OCI-LY1 (cell line): ENCODE results near the gene EPS8L2.

Experiments
- H2AFZ ChIP-seq: fragments of 200-600 bp; sonication (generic), shearing (Covaris generic); 2 replicates; pipeline ENCODE4 v1.6.0; 2014; ENCODE audit warnings: antibody characterized with exemption, mild to moderate bottlenecking, low read length
- H3F3A ChIP-seq: fragments of 200-600 bp; sonication (generic), shearing (Covaris generic); 2 replicates; pipeline ENCODE4 v1.6.0; 2014; ENCODE audit warnings: mild to moderate bottlenecking, antibody characterized with exemption, low read length, moderate library complexity; ENCODE audit not compliant: insufficient read depth
- H3K27ac ChIP-seq: fragments of 200-600 bp; sonication (generic); 2 replicates; pipeline ENCODE4 v1.5.1; 2014; ENCODE audit warnings: low read length, mixed run types, mild to moderate bottlenecking, low read depth; ENCODE audit not compliant: poor library complexity, severe bottlenecking
- H3K27me3 ChIP-seq: fragments of 200-600 bp; sonication (generic); 2 replicates; pipeline ENCODE4 v1.6.0; 2014; ENCODE audit warnings: antibody characterized with exemption, mild to moderate bottlenecking, low read length, moderate library complexity; ENCODE audit not compliant: insufficient read depth
- H3K36me3 ChIP-seq: fragments of 200-600 bp; sonication (generic); 2 replicates; pipeline ENCODE4 v1.6.1; 2014; ENCODE audit warnings: mild to moderate bottlenecking, antibody characterized with exemption, low read length, moderate library complexity, mixed read lengths; ENCODE audit not compliant: insufficient read depth
- H3K4me1 ChIP-seq: fragments of 200-600 bp; sonication (generic); 2 replicates; pipeline ENCODE4 v1.5.1; 2014; ENCODE audit warnings: mild to moderate bottlenecking, low read length, moderate library complexity; ENCODE audit not compliant: insufficient read depth, severe bottlenecking
- H3K4me2 ChIP-seq: fragments of 200-600 bp; sonication (generic), shearing (Covaris generic); 2 replicates; pipeline ENCODE4 v1.6.1; 2014; ENCODE audit warnings: low read length
- H3K4me3 ChIP-seq: fragments of 200-600 bp; sonication (generic); 2 replicates; pipeline ENCODE4 v1.5.1; 2014; ENCODE audit warnings: low read length, low read depth, mild to moderate bottlenecking, mixed read lengths; ENCODE audit not compliant: poor library complexity, severe bottlenecking
- H3K79me2 ChIP-seq: fragments of 200-600 bp; shearing (Covaris generic); 2 replicates; pipeline ENCODE4 v1.6.1; 2016; ENCODE audit warnings: mixed run types, low read length, mixed read lengths; ENCODE audit not compliant: insufficient read depth
- H3K9ac ChIP-seq: fragments of 200-600 bp; sonication (generic), shearing (Covaris generic); 2 replicates; pipeline ENCODE4 v1.6.1; 2014; ENCODE audit warnings: mild to moderate bottlenecking, low read length, mixed read lengths
- H3K9me2 ChIP-seq: fragments of 200-600 bp; sonication (generic), shearing (Covaris generic); 2 replicates; pipeline ENCODE4 v1.6.1; 2014; ENCODE audit warnings: low read depth, mild to moderate bottlenecking, low read length, mixed read lengths
- H3K9me3 ChIP-seq: fragments of 200-600 bp; shearing (Covaris generic); 2 replicates; pipeline ENCODE4 v1.6.1; 2014; ENCODE audit warnings: low read length, mixed read lengths
- H4K20me1 ChIP-seq: fragments of 200-600 bp; sonication (generic), shearing (Covaris generic); 2 replicates; pipeline ENCODE4 v1.6.0; 2016; ENCODE audit warnings: mild to moderate bottlenecking, low read length; ENCODE audit not compliant: insufficient read depth
- CTCF ChIP-seq: fragments of 200-600 bp; sonication (generic), shearing (Covaris generic); IDR thresholded peaks from 2 replicates; pipeline ENCODE4 v1.5.1; 2017; ENCODE audit warnings: mild to moderate bottlenecking, antibody characterized with exemption, low read length, moderate library complexity, mixed read lengths
- EZH2 ChIP-seq: fragments of 200-600 bp; sonication (generic), shearing (Covaris generic); IDR thresholded peaks from 2 replicates; pipeline ENCODE4 v1.8.0; 2017; ENCODE audit warnings: borderline replicate concordance, mixed run types, mild to moderate bottlenecking, antibody characterized with exemption, low read length, moderate library complexity, mixed read lengths

Gene EPS8L2

GRCh38 chr11:678297-678696, 27.7 kb upstream of the EPS8L2 start:
- Histone ChIP-seq H4K20me1 (no peaks in the 10 kb centered on the region), H3K36me3 (peaks cover 47% of the 10 kb centered on the region)
- TF ChIP-seq EZH2: no peak
- TF ChIP-seq CTCF: no peak

GRCh38 chr11:679271-680207, 26.5 kb upstream of the EPS8L2 start:
- no peaks in the 10 kb centered on the region for H3F3A ChIP-seq
- H3K9me3 ChIP-seq: no peaks in the 10 kb centered on the region
- no peak overlapping the region for H3K4me2 ChIP-seq
- no peaks in the 10 kb centered on the region for H4K20me1 ChIP-seq
- H3K4me3 ChIP-seq: no peak overlapping the region
- no peaks in the 10 kb centered on the region for H3K9me2 ChIP-seq
- H3K27ac ChIP-seq: no peak overlapping the region
- H3K36me3 ChIP-seq: peaks cover 48% of the 10 kb centered on the region
- no peaks in the 10 kb centered on the region for H3K79me2 ChIP-seq
- H2AFZ ChIP-seq: no peak overlapping the region
- H3K9ac ChIP-seq: no peak overlapping the region
- H3K4me1 ChIP-seq: no peaks in the 10 kb centered on the region
- no peaks in the 10 kb centered on the region for H3K27me3 ChIP-seq
- TF ChIP-seq EZH2: no peak
- no peak for TF ChIP-seq CTCF

More at GRCh38 chr11:678297-678696, 27.7 kb upstream of the EPS8L2 start:
- Histone ChIP-seq H3K9me3 (no peaks in the 10 kb centered on the region), H3K27ac (no peak overlapping the region), H3K79me2 (no peaks in the 10 kb centered on the region), H3K9me2 (no peaks in the 10 kb centered on the region), H3K27me3 (no peaks in the 10 kb centered on the region), H3K4me2 (no peak overlapping the region), H3K4me3 (no peak overlapping the region), H3F3A (no peaks in the 10 kb centered on the region), H3K4me1 (no peaks in the 10 kb centered on the region), H3K9ac (no peak overlapping the region), H2AFZ (no peak overlapping the region)

GRCh38 chr11:680476-680875, 25.6 kb upstream of the EPS8L2 start:
- H3K9ac ChIP-seq: no peak overlapping the region
- no peak overlapping the region for H3K27ac ChIP-seq
- TF ChIP-seq CTCF (no peak), EZH2 (no peak)
- H4K20me1 ChIP-seq: no peaks in the 10 kb centered on the region
- H3F3A ChIP-seq: no peaks in the 10 kb centered on the region
- peaks cover 48% of the 10 kb centered on the region for H3K36me3 ChIP-seq
- H3K27me3 ChIP-seq: no peaks in the 10 kb centered on the region
- H3K79me2 ChIP-seq: no peaks in the 10 kb centered on the region
- H2AFZ ChIP-seq: no peak overlapping the region
- H3K4me1 ChIP-seq: no peaks in the 10 kb centered on the region
- H3K9me2 ChIP-seq: no peaks in the 10 kb centered on the region
- no peak overlapping the region for H3K4me2 ChIP-seq
- H3K4me3 ChIP-seq: no peak overlapping the region
- no peaks in the 10 kb centered on the region for H3K9me3 ChIP-seq
